Tibial artery (tissue), 4 donors: Measurements from ENCODE around the gene ANGEL1.

Experiments used
- DNase-seq, 2 donors: peaks; one replicate each; pipeline ENCODE4 v3.0.0-alpha.2; 2019
- H3K27ac ChIP-seq, 2 donors: fragments of 200-600 bp; sonication (generic) in 1 of 2; 1 replicate in 1 of 2; 2 replicates in 1 of 2; pipeline ENCODE4 v1.5.1; 2018 to 2019; ENCODE audit warnings: mild to moderate bottlenecking in 1 of 2
- H3K27me3 ChIP-seq, 2 donors: fragments of 200-600 bp; sonication (generic) in 1 of 2; one replicate each; pipeline versions ENCODE4 v1.5.1 to v1.6.0; 2016 to 2019
- H3K36me3 ChIP-seq, 3 donors: fragments of 200-600 bp; sonication (generic) in 2 of 3; one replicate each; pipeline ENCODE4 v1.5.1; 2016 to 2019; ENCODE audit warnings: mild to moderate bottlenecking in 2 of 3
- H3K4me1 ChIP-seq, 4 donors: fragments of 200-600 bp; sonication (generic) in 2 of 4; 1 replicate in 3 of 4; 2 replicates in 1 of 4; pipeline ENCODE4 v1.5.1; 2016 to 2019
- H3K4me3 ChIP-seq, 2 donors: fragments of 200-600 bp; sonication (generic) in 1 of 2; 1 replicate in 1 of 2; 2 replicates in 1 of 2; pipeline ENCODE4 v1.5.1; 2018 to 2019; ENCODE audit warnings: mild to moderate bottlenecking in 2 of 2
- H3K9me3 ChIP-seq, 3 donors: fragments of 200-600 bp; sonication (generic) in 1 of 3; one replicate each; pipeline ENCODE4 v1.5.1; 2016 to 2019
- CTCF ChIP-seq, 2 experiments: fragments of 200-600 bp in 1 of 2; fragments of 450-650 bp in 1 of 2; IDR thresholded peaks; one replicate each; pipeline ENCODE4 v1.5.1; 2017 to 2019; ENCODE audit warnings: antibody characterized with exemption in 2 of 2, mild to moderate bottlenecking in 1 of 2, moderate library complexity in 1 of 2
- intact Hi-C: fragments of 100-400 bp; cut with DNase I; formaldehyde crosslinking; loops from one replicate; pipeline ENCODE4 v1.15.0; 2023; ENCODE audit warnings: low total_unique reads

The ANGEL1 gene

GRCh38 chr14:76834241-76834661 lies 21.6 kb upstream of the ANGEL1 start:
- TF ChIP-seq CTCF (IDR thresholded peaks at IDR 0.05), result no peak
- intact Hi-C loops, result no loop called here
- Histone ChIP-seq H3K36me3 (no peaks in the 10 kb centered on the region), H3K9me3 (no peaks in the 10 kb centered on the region), H3K4me3 (no peak overlapping the region), H3K27me3 (peaks cover 0 to 4% of the 10 kb centered on the region in 2 donors), H3K4me1 (peaks cover 0 to 9% (median 0%) of the 10 kb centered on the region in 4 donors), H3K27ac (no peak overlapping the region)
- no peak for DNase-seq

GRCh38 chr14:76833011-76833410 lies 20.3 kb upstream of the ANGEL1 start:
- no peak for TF ChIP-seq CTCF (IDR thresholded peaks at IDR 0.05)
- no peak overlapping the region for H3K4me3 ChIP-seq
- DNase-seq, result no peak
- H3K27ac ChIP-seq, result no peak overlapping the region
- H3K27me3 ChIP-seq, result peaks cover 0 to 4% of the 10 kb centered on the region in 2 donors
- peaks cover 0 to 19% (median 2%) of the 10 kb centered on the region in 4 donors for H3K4me1 ChIP-seq
- H3K9me3 ChIP-seq, result no peaks in the 10 kb centered on the region
- intact Hi-C loops, result no loop called here
- H3K36me3 ChIP-seq, result no peaks in the 10 kb centered on the region

GRCh38 chr14:76832503-76832988 lies 19.9 kb upstream of the ANGEL1 start:
- no peaks in the 10 kb centered on the region for H3K9me3 ChIP-seq
- no peak overlapping the region for H3K4me3 ChIP-seq
- intact Hi-C loops, result no loop called here
- H3K27ac ChIP-seq, result no peak overlapping the region
- no peak for TF ChIP-seq CTCF (IDR thresholded peaks at IDR 0.05)
- peaks cover 0 to 24% (median 2%) of the 10 kb centered on the region in 4 donors for H3K4me1 ChIP-seq
- H3K36me3 ChIP-seq, result no peaks in the 10 kb centered on the region
- H3K27me3 ChIP-seq, result peaks cover 0 to 4% of the 10 kb centered on the region in 2 donors
- no peak for DNase-seq

- DNase-seq, result no peak
- Histone ChIP-seq H3K4me3 (no peak overlapping the region), H3K36me3 (no peaks in the 10 kb centered on the region), H3K27ac (no peak overlapping the region), H3K9me3 (no peaks in the 10 kb centered on the region), H3K4me1 (peaks cover 0 to 24% (median 2%) of the 10 kb centered on the region in 4 donors), H3K27me3 (peaks cover 0 to 4% of the 10 kb centered on the region in 2 donors)
- no peak for TF ChIP-seq CTCF (IDR thresholded peaks at IDR 0.05)
- intact Hi-C loops, result no loop called here
Observed at GRCh38 chr14:76830556-76830955, 17.9 kb upstream of the ANGEL1 start.

GRCh38 chr14:76829650-76830421 lies 17.2 kb upstream of the ANGEL1 start:
- Histone ChIP-seq H3K9me3 (no peaks in the 10 kb centered on the region), H3K36me3 (no peaks in the 10 kb centered on the region), H3K4me1 (peaks cover 0 to 24% (median 2%) of the 10 kb centered on the region in 4 donors), H3K27me3 (peaks cover 0 to 3% of the 10 kb centered on the region in 2 donors), H3K4me3 (no peak overlapping the region), H3K27ac (no peak overlapping the region)
- intact Hi-C loops, result no loop called here
- DNase-seq, result no peak
- TF ChIP-seq CTCF (IDR thresholded peaks at IDR 0.05), result no peak
